Heart left ventricle (tissue), 16 donors: ENCODE results near the gene CERKL. TPM values are rescaled to one million over a fixed set of nuclear protein-coding genes. Genes with fewer than 3 reads are reported as not detected.

Source experiments
- ATAC-seq, 4 donors: fragments of 200-7000 bp; cut with Tn5 transposase; one replicate each; pipeline ENCODE4 v1.9.1; 2020 to 2022; ENCODE audit warnings: moderate library complexity in 4 of 4, mild to moderate bottlenecking in 3 of 4, moderate number of reproducible peaks in 1 of 4
- DNase-seq, 5 donors: peaks; one replicate each; pipeline ENCODE4 v3.0.0-alpha.2; 2020
- H3K27ac ChIP-seq, 12 donors: fragments of 200-600 bp; sonication (generic) in 4 of 12; one replicate each; pipeline versions ENCODE4 v1.5.0 to v1.8.0; 2016 to 2022; ENCODE audit warnings: mild to moderate bottlenecking in 2 of 12
- H3K27me3 ChIP-seq, 9 donors: fragments of 200-600 bp; sonication (generic) in 2 of 9; one replicate each; pipeline versions ENCODE4 v1.5.1 to v1.8.0; 2016 to 2022; ENCODE audit warnings: mild to moderate bottlenecking in 3 of 9
- H3K36me3 ChIP-seq, 9 donors: fragments of 200-600 bp; sonication (generic) in 2 of 9; one replicate each; pipeline versions ENCODE4 v1.5.0 to v1.8.0; 2018 to 2022; ENCODE audit warnings: mild to moderate bottlenecking in 2 of 9
- H3K4me1 ChIP-seq, 12 donors: fragments of 200-600 bp; sonication (generic) in 4 of 12; one replicate each; pipeline versions ENCODE4 v1.5.0 to v1.8.0; 2016 to 2022; ENCODE audit warnings: mild to moderate bottlenecking in 3 of 12
- H3K4me3 ChIP-seq, 12 donors: fragments of 200-600 bp; sonication (generic) in 4 of 12; one replicate each; pipeline versions ENCODE4 v1.5.0 to v1.8.0; 2017 to 2022; ENCODE audit warnings: mild to moderate bottlenecking in 9 of 12, moderate library complexity in 4 of 12
- H3K9me3 ChIP-seq, 12 donors: fragments of 200-600 bp; sonication (generic) in 4 of 12; one replicate each; pipeline versions ENCODE4 v1.5.0 to v1.8.0; 2016 to 2022; ENCODE audit warnings: mild to moderate bottlenecking in 1 of 12
- CTCF ChIP-seq, 12 donors: fragments of 200-600 bp; sonication (generic) in 4 of 12; IDR thresholded peaks; one replicate each; pipeline versions ENCODE4 v1.5.0 to v1.8.0; 2018 to 2022; ENCODE audit warnings: antibody characterized with exemption in 12 of 12, mild to moderate bottlenecking in 5 of 12
- POLR2A ChIP-seq, 2 donors: fragments of 450-650 bp; IDR thresholded peaks; one replicate each; pipeline ENCODE4 v1.6.1; 2017; ENCODE audit warnings: antibody characterized with exemption in 2 of 2, mild to moderate bottlenecking in 2 of 2, moderate library complexity in 2 of 2
- whole genome bisulfite sequencing, 4 donors: extraction: QIAGEN DNeasy Blood & Tissue Kit in 2 of 4; methylation state at CpG; one replicate each; pipeline versions ENCODE4 v1.1.5 to v1.1.7; 2013 to 2018; 5-methylcytosine and 5-hydroxymethylcytosine counted together
- intact Hi-C, 10 donors: fragments of 100-400 bp; cut with DNase I; formaldehyde crosslinking; loops; one replicate each; pipeline versions ENCODE4 v1.11.1 to v1.14.2; 2022
- polyA plus RNA-seq, 2 donors: library from polyadenylated mRNA; stranded (reverse); fragments of 200-250 nt; gene quantifications; one replicate each; pipeline ENCODE4 v1.2.3, GENCODE V29; 2013
- total RNA-seq, 9 donors: library from RNA; depleted of rRNA in 2 of 9; stranded (reverse); fragments of >200 nt in 2 of 9; fragmentation: NEBNext Ultra II Directional in 3 of 9; extraction: Animal tissue kit (Norgen Biotek cat#: 25700) in 3 of 9; gene quantifications; one replicate each; pipeline versions ENCODE4 v1.1.0 to v1.2.4, GENCODE V29; 2016 to 2023
- donor health status: ischemic (EF 13 %, LVEDD 7.1; RV severe dilation, severe dysfunction).
- donor health status: healthy with polysubstance abuse.
- donor health status: DM: no; HTN: yes; CAD: no.
- donor health status: DM: no; HTN: no; CAD: no.
- donor health status: ischemic (EF 25% LVEDD 6.9; RV normal size, moderate dysfunction).
- donor health status: ischemic (EF 25% LVEDD 5.7; RV mildly dilated, moderate dysfunction).
- donor health status: healthy.
- donor health status: DM: yes; HTN: yes; CAD: no.
- donor health status: ischemic (EF 35%, LVEDD 5.7; RV mildly dilated, moderate dysfunction).
- donor health status: nonischemic (EF 11% LVEDD 7.7; RV severe dilation, severe dysfunction).
- donor health status: DM: yes; HTN: yes; CAD: no.
- donor health status: PGD.
- donor health status: ischemic (EF 29% LVEDD 5.4; RV normal size, mild dysfunction).
- donor health status: nonischemic (EF 23%, LVEDD 6.1; RV moderate dilation, normal function).

CERKL gene
- total and polyA plus RNA-seq, 11 donors, result not detected

GRCh38 chr2:181642086-181642485 lies 14.8 kb downstream of the CERKL start:
- no peak for TF ChIP-seq POLR2A (IDR thresholded peaks at IDR 0.05)
- no peak for TF ChIP-seq CTCF (IDR thresholded peaks at IDR 0.05)
- WGBS, 4 donors, result 73 to 81% (median 76%) methylated on average over 4 of the region's 4 CpGs
- Histone ChIP-seq H3K27me3 (peaks cover 0 to 20% (median 0%) of the 10 kb centered on the region in 9 donors), H3K9me3 (no peaks in the 10 kb centered on the region), H3K27ac (no peak overlapping the region), H3K4me1 (no peaks in the 10 kb centered on the region), H3K36me3 (no peaks in the 10 kb centered on the region), H3K4me3 (no peak overlapping the region)
- ATAC-seq (no peak), DNase-seq (no peak)
- intact Hi-C loops, result no loop called here

- DNase-seq (no peak), ATAC-seq (no peak)
- peaks cover 0 to 10% (median 0%) of the 10 kb centered on the region in 9 donors for H3K27me3 ChIP-seq
- WGBS, 4 donors, result 0 to 36% (median 17%) methylated on average over 1 of the region's 1 CpG
- intact Hi-C loops, result no loop called here
- H3K4me3 ChIP-seq, result no peak overlapping the region
- H3K4me1 ChIP-seq, result no peaks in the 10 kb centered on the region
- no peaks in the 10 kb centered on the region for H3K36me3 ChIP-seq
- no peak overlapping the region for H3K27ac ChIP-seq
- H3K9me3 ChIP-seq, result no peaks in the 10 kb centered on the region
- TF ChIP-seq POLR2A (IDR thresholded peaks at IDR 0.05) (no peak), CTCF (IDR thresholded peaks at IDR 0.05) (no peak)
Observed at GRCh38 chr2:181639686-181640085, 17.2 kb downstream of the CERKL start.

- Histone ChIP-seq H3K36me3 (no peaks in the 10 kb centered on the region), H3K4me1 (no peaks in the 10 kb centered on the region), H3K27me3 (peaks cover 0 to 10% (median 0%) of the 10 kb centered on the region in 9 donors), H3K4me3 (no peak overlapping the region), H3K9me3 (no peaks in the 10 kb centered on the region), H3K27ac (no peak overlapping the region)
- intact Hi-C loops, result no loop called here
- no peak for ATAC-seq
- TF ChIP-seq POLR2A (IDR thresholded peaks at IDR 0.05) (no peak), CTCF (IDR thresholded peaks at IDR 0.05) (no peak)
- 75 to 89% (median 81%) methylated on average over 4 of the region's 4 CpGs for WGBS, 4 donors
- DNase-seq, result no peak
Observed at GRCh38 chr2:181632733-181633401, 24.0 kb downstream of the CERKL start.

GRCh38 chr2:181628590-181629585 lies 28.0 kb downstream of the CERKL start:
- no peak overlapping the region for H3K27ac ChIP-seq
- 78 to 89% (median 81%) methylated on average over 3 of the region's 3 CpGs for WGBS, 4 donors
- no peak for TF ChIP-seq POLR2A (IDR thresholded peaks at IDR 0.05)
- no peak for TF ChIP-seq CTCF (IDR thresholded peaks at IDR 0.05)
- ATAC-seq (no peak), DNase-seq (no peak)
- intact Hi-C loops, result no loop called here
- H3K9me3 ChIP-seq, result no peaks in the 10 kb centered on the region
- H3K27me3 ChIP-seq, result peaks cover 0 to 17% (median 0%) of the 10 kb centered on the region in 9 donors
- no peaks in the 10 kb centered on the region for H3K36me3 ChIP-seq
- no peaks in the 10 kb centered on the region for H3K4me1 ChIP-seq
- H3K4me3 ChIP-seq, result no peak overlapping the region
